Measurements from ENCODE around the gene SLC16A9.

DNA sequence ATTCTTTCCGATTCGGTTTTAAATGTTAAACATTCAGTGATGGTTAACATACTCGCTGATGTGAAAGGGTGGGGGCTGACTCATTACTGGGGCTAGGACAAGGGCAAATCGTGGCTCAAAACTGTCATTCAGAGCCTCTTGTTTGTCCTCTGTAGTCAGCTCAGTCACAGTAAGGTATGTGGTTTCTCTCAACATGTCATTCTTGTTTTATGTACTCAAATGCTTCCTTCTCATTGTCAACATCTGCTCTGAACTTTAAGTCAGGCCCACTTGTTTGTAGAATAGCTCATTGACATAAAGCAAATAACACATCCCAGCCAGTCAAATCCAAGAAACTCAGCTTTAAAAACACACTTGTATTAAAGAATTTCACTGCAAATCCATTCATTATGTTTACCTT lies 7.3 kb downstream of the SLC16A9 start:
- no peak for TF ChIP-seq CTCF (IDR thresholded peaks at IDR 0.05; ENCODE audit: borderline replicate concordance, extremely low read depth, low read length, poor library complexity, severe bottlenecking)
- TF ChIP-seq EZH2 (IDR thresholded peaks at IDR 0.05; ENCODE audit: borderline replicate concordance, low read depth, low read length, severe bottlenecking): no peak
